ENCODE data around the gene NTRK1.

GRCh38 chr1:156894711-156895454, 34.2 kb downstream of the NTRK1 start:
- TF ChIP-seq EP300 (IDR thresholded peaks at IDR 0.05) (no peak), CTCF (IDR thresholded peaks at IDR 0.05) (no peak)

All from stomach (tissue), 4 donors.